Fibroblast of the aortic adventitia (primary cell): ENCODE results near the gene PACRG. TPM values are rescaled to one million over a fixed set of nuclear protein-coding genes. Genes with fewer than 3 reads are reported as not detected.

Experiments used
- DNase-seq: peaks from one replicate; pipeline ENCODE4 v3.0.0-alpha.2; 2010; ENCODE audit warnings: low read depth
- H3K4me3 ChIP-seq: 2 replicates; pipeline ENCODE4 v1.5.1; 2011; ENCODE audit warnings: low read depth, mild to moderate bottlenecking, control low read depth, low read length, moderate library complexity
- CTCF ChIP-seq: IDR thresholded peaks from 2 replicates; pipeline ENCODE4 v1.5.1; 2011; ENCODE audit warnings: mild to moderate bottlenecking, low read length, control low read depth, inconsistent platforms; ENCODE audit not compliant: insufficient read depth
- total RNA-seq: library from RNA; depleted of rRNA; stranded (reverse); fragments of >200 nt; gene quantifications from 2 replicates; pipeline ENCODE4 v1.2.3, GENCODE V29; 2012; ENCODE audit warnings: low replicate concordance

The PACRG gene
- total RNA-seq, 1 donor = 0.63 TPM

- no peak overlapping the region for H3K4me3 ChIP-seq
- no peak for DNase-seq
- no peak for TF ChIP-seq CTCF
Observed at GRCh38 chr6:163207431-163208383, 479.9 kb downstream of the PACRG start.

GRCh38 chr6:163209005-163209404 is 481.2 kb downstream of the PACRG start:
- DNase-seq = no peak
- no peak overlapping the region for H3K4me3 ChIP-seq
- no peak for TF ChIP-seq CTCF

- DNase-seq = no peak
Observed at GRCh38 chr6:163212123-163212522, 484.3 kb downstream of the PACRG start.

DNA sequence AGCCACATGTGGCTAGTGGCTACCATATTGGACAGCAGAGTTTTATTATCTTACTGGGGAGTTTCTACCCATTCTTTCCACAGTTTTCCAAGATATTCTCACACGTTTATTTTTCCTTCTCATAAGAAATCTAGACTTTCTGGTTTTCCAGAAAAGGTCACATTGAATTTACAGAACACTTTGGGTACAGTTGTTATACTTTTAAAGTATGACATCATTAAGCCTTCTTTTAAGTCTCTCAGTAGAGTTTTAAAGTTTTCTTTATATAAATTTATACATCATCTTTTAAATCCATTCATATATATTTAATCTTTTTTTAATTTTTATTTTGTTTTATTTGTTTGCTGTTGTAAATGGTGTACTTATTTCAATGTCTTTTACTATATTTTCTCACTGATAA is 486.5 kb downstream of the PACRG start:
- DNase-seq = no peak
- no peak overlapping the region for H3K4me3 ChIP-seq
- TF ChIP-seq CTCF = no peak

More at GRCh38 chr6:163212123-163212522, 484.3 kb downstream of the PACRG start:
- H3K4me3 ChIP-seq = no peak overlapping the region
- no peak for TF ChIP-seq CTCF

GRCh38 chr6:163218361-163218894 is 490.7 kb downstream of the PACRG start:
- TF ChIP-seq CTCF = no peak
- no peak overlapping the region for H3K4me3 ChIP-seq
- DNase-seq = no peak

- H3K4me3 ChIP-seq = no peak overlapping the region
- no peak for DNase-seq
- TF ChIP-seq CTCF = no peak
Observed at GRCh38 chr6:163226181-163226835, 498.5 kb downstream of the PACRG start.
